SK-N-MC (cell line): Measurements from ENCODE around the gene RIT1.

Source experiments
- EZH2 ChIP-seq: fragments of 200-600 bp; sonication (generic); IDR thresholded peaks from one replicate; pipeline ENCODE4 v1.6.1; 2017; ENCODE audit warnings: antibody characterized with exemption
- POLR2AphosphoS5 ChIP-seq: IDR thresholded peaks from 2 replicates; pipeline ENCODE4 v1.6.1; 2012; ENCODE audit warnings: mild to moderate bottlenecking, low read depth, low read length, borderline replicate concordance

DNA sequence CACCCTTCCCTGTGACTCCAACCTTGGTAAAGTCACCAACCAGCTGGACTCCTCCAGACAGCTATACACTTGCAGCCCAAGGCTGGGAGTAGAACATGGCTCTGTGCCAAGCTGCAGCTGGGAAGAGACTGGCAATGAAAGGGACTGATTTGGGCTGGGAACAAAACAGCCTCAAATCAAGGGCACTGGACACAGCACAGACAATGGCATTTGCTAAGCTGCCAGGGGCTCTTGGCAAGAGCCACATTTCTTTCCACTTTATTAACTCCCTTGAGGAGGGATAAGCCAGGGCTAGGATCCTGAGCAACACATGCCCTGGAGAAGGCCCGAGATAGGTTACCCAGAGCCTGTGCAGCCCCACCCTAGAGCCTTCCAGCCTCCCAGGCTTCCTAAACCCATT is 39.8 kb downstream of the RIT1 start:
- TF ChIP-seq POLR2AphosphoS5 (no peak), EZH2 (no peak)
